G401.6 (cell line): Measurements from ENCODE around the gene CRLF1.
A peak's percentile ranks its signal among the peaks of the same experiment; 100 is the strongest.

ENCODE experiments used
- FAIRE-seq: peaks from 2 replicates; lab custom pipeline; 2012; peaks lifted over from hg19 to GRCh38; lab: Jason Lieb, UNC

The CRLF1 gene

DNA sequence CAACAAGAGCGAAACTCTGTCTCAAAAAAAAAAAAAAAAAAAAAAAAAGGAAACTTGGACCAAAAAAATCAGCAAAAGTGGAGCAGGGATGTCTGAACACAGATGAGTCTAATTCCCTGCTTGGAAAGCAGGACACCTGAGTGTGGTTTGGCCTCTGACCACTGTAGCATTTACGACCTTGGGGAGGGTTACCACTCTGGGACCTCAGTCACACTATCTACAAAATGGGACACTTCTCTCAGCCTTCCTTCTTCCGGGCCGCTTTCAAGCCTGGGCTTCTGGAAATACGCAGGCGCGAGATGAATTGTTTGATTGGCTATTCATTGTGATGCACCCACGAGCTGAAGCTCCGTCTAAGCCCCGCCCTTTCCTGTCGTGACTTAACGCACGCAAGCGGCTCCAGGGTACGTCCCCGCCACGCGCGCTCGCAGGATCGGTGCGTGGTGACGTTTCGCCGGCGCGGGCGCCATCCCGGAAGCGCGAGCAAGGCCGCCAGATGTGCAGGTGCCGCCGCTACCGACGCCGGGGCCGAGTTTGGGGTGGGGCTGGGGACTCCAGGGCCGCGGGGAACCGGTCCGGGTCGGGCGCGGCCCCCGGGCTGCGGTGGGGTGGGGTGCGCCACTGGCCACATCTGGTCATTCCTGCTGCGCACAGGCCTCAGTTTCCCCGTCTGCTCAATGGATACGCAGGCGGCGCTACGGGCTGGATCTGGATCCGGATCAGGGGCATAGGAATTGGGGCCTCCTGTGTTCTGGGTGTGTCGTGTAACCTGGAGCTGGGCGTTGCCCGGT, 49.0 kb downstream of the CRLF1 start, which contains the start of gene KXD1:
KXD1 (plus strand) TSS at position 460 of the 791 bp plus-strand sequence. CDS start 4,187 bp downstream, outside the sequence.
- peak; percentile 97 for FAIRE-seq

GRCh38 chr19:18551631-18552030, 55.0 kb downstream of the CRLF1 start:
- no peak for FAIRE-seq

- no peak for FAIRE-seq
Observed at GRCh38 chr19:18543814-18544475, 62.7 kb downstream of the CRLF1 start.
